Kidney epithelial cell (primary cell): Measurements from ENCODE around the gene CDK5R1. TPM values are rescaled to one million over a fixed set of nuclear protein-coding genes. Genes with fewer than 3 reads are reported as not detected.

Experiments used
- DNase-seq: peaks from one replicate; pipeline ENCODE4 v3.0.0-alpha.2; 2010; ENCODE audit warnings: low read depth
- H3K27me3 ChIP-seq: 2 replicates; pipeline ENCODE4 v1.6.0; 2011; ENCODE audit warnings: low read length; ENCODE audit not compliant: control insufficient read depth, insufficient read depth
- H3K36me3 ChIP-seq: 2 replicates; pipeline ENCODE4 v1.5.1; 2011; ENCODE audit warnings: low read length; ENCODE audit not compliant: control insufficient read depth, insufficient read depth
- H3K4me3 ChIP-seq: 2 replicates; pipeline ENCODE4 v1.5.1; 2011; ENCODE audit warnings: low read depth, mild to moderate bottlenecking, control low read depth, low read length
- total RNA-seq: library from RNA; depleted of rRNA; stranded (reverse); fragments of >200 nt; gene quantifications from 2 replicates; pipeline ENCODE4 v1.2.3, GENCODE V29; 2015
- TF ChIP-seq, protein P1 (sequence below): IDR thresholded peaks from 2 replicates; pipeline ENCODE4 v1.5.1; 2011; ENCODE audit warnings: mild to moderate bottlenecking, moderate library complexity, low read length, control low read depth, inconsistent platforms; ENCODE audit not compliant: insufficient read depth, poor library complexity, severe bottlenecking

Gene CDK5R1
- total RNA-seq, 1 donor from 2014 or later = 16.0 TPM

DNA sequence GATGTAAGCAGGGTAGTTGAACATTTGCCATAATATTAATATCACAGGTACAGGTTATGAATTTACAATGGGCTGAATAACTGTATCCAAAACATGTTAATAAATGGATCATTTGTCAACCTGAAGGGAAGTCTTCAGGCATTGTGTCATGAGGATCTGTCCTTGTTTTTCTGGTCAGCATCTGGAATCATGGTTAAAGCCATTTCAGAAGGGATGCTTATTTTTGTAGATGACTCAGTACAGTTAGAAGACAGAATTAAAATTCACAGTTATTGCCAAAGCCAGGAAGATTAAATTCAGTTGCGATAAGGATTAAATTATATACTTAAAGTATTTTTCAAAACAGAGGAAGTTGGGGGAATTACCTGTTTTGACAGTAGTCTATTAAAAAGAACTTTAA lies 34.5 kb upstream of the CDK5R1 start:
- Histone ChIP-seq H3K36me3 (no peaks in the 10 kb centered on the region), H3K27me3 (no peaks in the 10 kb centered on the region), H3K4me3 (no peak overlapping the region)
- TF ChIP-seq, protein P1, sequence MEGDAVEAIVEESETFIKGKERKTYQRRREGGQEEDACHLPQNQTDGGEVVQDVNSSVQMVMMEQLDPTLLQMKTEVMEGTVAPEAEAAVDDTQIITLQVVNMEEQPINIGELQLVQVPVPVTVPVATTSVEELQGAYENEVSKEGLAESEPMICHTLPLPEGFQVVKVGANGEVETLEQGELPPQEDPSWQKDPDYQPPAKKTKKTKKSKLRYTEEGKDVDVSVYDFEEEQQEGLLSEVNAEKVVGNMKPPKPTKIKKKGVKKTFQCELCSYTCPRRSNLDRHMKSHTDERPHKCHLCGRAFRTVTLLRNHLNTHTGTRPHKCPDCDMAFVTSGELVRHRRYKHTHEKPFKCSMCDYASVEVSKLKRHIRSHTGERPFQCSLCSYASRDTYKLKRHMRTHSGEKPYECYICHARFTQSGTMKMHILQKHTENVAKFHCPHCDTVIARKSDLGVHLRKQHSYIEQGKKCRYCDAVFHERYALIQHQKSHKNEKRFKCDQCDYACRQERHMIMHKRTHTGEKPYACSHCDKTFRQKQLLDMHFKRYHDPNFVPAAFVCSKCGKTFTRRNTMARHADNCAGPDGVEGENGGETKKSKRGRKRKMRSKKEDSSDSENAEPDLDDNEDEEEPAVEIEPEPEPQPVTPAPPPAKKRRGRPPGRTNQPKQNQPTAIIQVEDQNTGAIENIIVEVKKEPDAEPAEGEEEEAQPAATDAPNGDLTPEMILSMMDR = no peak
- no peak for DNase-seq

DNA sequence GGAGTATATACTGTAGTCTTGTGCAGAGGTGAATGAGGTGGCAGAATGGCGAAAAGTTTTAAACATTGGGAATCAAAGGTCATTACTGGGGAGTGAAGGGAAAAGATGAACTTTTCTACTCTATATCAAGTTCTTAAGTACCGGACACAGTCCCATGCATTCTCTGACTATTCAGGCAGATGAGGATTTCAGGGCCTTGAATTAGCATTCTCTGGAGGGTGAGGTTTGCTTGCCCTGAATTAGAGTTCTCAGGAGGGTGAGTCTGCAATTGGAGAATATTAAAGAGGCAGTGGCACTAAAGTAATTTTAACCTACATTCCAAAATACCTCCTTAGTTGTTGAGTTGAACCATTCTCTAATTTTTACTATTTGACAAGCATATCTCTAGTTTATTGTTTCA lies 33.4 kb upstream of the CDK5R1 start:
- TF ChIP-seq, protein P1 = no peak
- Histone ChIP-seq H3K36me3 (no peaks in the 10 kb centered on the region), H3K27me3 (no peaks in the 10 kb centered on the region), H3K4me3 (no peak overlapping the region)
- DNase-seq = no peak

DNA sequence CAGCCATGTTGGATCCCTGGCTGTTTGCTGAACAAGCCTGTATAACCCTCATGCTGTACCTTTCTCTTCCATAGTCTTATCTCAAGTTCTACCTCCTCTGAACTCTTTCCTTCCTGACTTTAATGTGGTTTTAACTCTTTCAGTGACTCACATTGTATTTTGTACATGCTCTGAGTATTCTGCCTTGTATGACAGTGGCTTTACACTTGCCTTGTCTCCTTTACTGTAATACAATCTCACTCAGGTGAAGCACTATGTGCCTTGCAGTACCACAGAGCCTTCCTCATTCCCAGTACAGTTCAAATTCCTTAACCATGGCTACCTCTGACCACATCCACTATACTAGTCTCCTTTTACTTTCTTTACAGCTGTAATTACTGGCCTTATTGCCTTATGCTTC lies 28.4 kb upstream of the CDK5R1 start:
- H3K36me3 ChIP-seq = no peaks in the 10 kb centered on the region
- no peak for DNase-seq
- TF ChIP-seq, protein P1 = no peak
- H3K27me3 ChIP-seq = no peaks in the 10 kb centered on the region
- H3K4me3 ChIP-seq = no peak overlapping the region

DNA sequence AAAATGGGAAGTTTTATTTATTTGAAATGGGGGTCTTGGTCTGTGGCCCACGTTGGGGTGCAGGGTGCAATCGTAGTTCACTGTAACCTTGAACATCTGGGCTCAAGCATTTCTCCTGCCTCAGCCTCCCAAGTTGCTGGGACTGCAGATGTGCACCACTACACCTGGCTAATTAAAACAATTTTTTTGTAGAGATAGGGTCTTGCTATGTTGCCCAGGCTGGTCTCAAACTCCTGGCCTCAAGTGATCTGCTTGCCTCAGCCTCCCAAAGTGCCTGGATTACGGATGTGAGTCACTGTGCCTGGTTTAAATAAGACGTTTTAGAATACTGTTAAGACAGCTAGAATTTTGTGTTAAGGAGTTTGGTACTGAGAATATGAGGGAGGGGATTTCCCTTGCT lies 26.7 kb upstream of the CDK5R1 start:
- Histone ChIP-seq H3K27me3 (no peaks in the 10 kb centered on the region), H3K36me3 (no peaks in the 10 kb centered on the region), H3K4me3 (no peak overlapping the region)
- TF ChIP-seq, protein P1 = no peak
- no peak for DNase-seq

DNA sequence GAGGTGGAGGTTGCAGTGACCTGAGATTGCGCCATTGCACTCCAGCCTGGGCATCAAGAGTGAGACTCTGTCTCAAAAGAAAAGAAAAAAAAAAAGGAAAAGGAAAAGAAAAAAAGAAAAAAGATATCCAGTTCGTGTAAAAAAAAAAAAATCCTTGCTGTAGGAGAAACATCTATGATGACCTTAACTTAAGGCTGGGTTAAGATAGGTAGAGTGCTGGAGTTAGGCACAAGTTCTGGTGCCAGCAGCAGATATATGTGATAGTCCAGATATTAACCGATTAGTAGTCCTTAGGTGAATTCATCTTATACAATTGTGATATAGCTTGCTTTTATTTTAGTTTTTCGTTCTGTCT lies 25.3 kb upstream of the CDK5R1 start:
- Histone ChIP-seq H3K27me3 (no peaks in the 10 kb centered on the region), H3K4me3 (no peak overlapping the region), H3K36me3 (no peaks in the 10 kb centered on the region)
- DNase-seq = no peak
- TF ChIP-seq, protein P1 = no peak

DNA sequence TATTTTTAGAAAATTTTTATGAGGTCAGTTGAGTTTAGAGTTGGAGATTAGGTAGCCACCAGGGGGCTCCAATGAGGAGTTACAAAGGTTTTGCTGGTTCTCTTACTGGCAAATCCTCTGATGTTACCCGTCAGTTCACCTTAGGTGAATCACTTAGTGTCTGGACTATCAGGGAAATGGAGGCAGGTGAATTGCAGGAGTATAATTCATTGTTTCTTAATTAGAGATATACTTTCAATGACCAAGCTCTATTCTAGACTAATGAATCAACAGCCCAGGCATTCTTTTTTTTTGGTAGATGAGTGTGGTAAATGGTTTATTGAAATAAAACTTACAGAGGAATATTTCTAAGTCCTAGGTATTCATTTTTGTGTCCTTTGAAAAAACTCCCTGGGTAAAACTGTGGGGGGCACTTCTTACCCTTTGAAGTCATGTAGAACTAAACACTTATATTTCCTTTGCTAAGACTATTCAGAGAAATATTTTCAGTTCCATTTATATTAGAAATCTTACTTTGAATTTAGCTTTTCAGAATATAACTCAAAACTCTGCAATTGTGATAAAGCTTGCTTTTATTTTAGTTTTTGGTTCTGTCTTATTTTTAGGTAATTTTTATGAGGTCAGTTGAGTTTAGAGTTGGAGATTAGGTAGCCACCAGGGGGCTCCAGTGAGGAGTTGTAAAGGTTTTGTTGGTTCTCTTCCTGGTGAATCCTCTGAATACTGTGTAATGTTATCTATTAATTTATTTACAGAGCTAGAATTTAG lies 24.8 kb upstream of the CDK5R1 start:
- Histone ChIP-seq H3K4me3 (no peak overlapping the region), H3K36me3 (no peaks in the 10 kb centered on the region), H3K27me3 (no peaks in the 10 kb centered on the region)
- no peak for DNase-seq
- TF ChIP-seq, protein P1 = peak; percentile 72
